Keratinocyte (primary cell): ENCODE data around the gene RAB29. TPM values are rescaled to one million over a fixed set of nuclear protein-coding genes. Genes with fewer than 3 reads are reported as not detected.

Experiments
- DNase-seq: peaks from one replicate; pipeline ENCODE4 v3.0.0-alpha.2; 2011; ENCODE audit warnings: low read depth, missing footprints, low spot score
- FAIRE-seq: peaks from 2 replicates; lab custom pipeline; 2011; peaks lifted over from hg19 to GRCh38; lab: Jason Lieb, UNC
- H2AFZ ChIP-seq: 2 replicates; pipeline ENCODE4 v1.6.0; 2012; ENCODE audit warnings: low read length, control low read depth, inconsistent platforms; ENCODE audit not compliant: control insufficient read depth
- H3K27ac ChIP-seq: 2 replicates; pipeline ENCODE4 v1.5.1; 2011; ENCODE audit warnings: low read length; ENCODE audit not compliant: control insufficient read depth, insufficient read depth
- H3K27me3 ChIP-seq: 3 replicates; pipeline ENCODE4 v1.6.0; 2011; ENCODE audit warnings: low read length; ENCODE audit not compliant: control insufficient read depth, insufficient read depth; ENCODE audit errors: extremely low read depth
- H3K36me3 ChIP-seq, 2 experiments: 2 replicates in 1 of 2; 3 replicates in 1 of 2; pipeline ENCODE4 v1.5.1; 2011; ENCODE audit warnings: low read length in 2 of 2, mild to moderate bottlenecking in 1 of 2; ENCODE audit not compliant: control insufficient read depth in 2 of 2, insufficient read depth in 2 of 2; ENCODE audit errors: extremely low read depth in 1 of 2
- H3K4me1 ChIP-seq: 3 replicates; pipeline ENCODE4 v1.5.1; 2011; ENCODE audit warnings: low read length; ENCODE audit not compliant: control insufficient read depth, insufficient read depth; ENCODE audit errors: extremely low read depth
- H3K4me2 ChIP-seq: 3 replicates; pipeline ENCODE4 v1.6.0; 2011; ENCODE audit warnings: low read depth, low read length; ENCODE audit not compliant: control insufficient read depth, insufficient read depth; ENCODE audit errors: extremely low read depth
- H3K4me3 ChIP-seq, 3 experiments: fragments of 200-600 bp in 1 of 3; sonication (generic) in 1 of 3; 2 replicates in 2 of 3; 3 replicates in 1 of 3; pipeline ENCODE4 v1.5.1; 2011 to 2016; ENCODE audit warnings: low read length in 3 of 3, mild to moderate bottlenecking in 3 of 3, control low read depth in 2 of 3, inconsistent platforms in 1 of 3, low read depth in 1 of 3, mixed read lengths in 1 of 3, mixed run types in 1 of 3, moderate library complexity in 1 of 3; ENCODE audit not compliant: control insufficient read depth in 2 of 3, insufficient read depth in 2 of 3; ENCODE audit errors: extremely low read depth in 1 of 3
- H3K79me2 ChIP-seq: 2 replicates; pipeline ENCODE4 v1.6.0; 2012; ENCODE audit warnings: low read length; ENCODE audit not compliant: control insufficient read depth, insufficient read depth
- H3K9ac ChIP-seq: 3 replicates; pipeline ENCODE4 v1.6.0; 2011; ENCODE audit warnings: low read length; ENCODE audit not compliant: control insufficient read depth, insufficient read depth; ENCODE audit errors: extremely low read depth
- H3K9me1 ChIP-seq: 3 replicates; pipeline ENCODE4 v1.6.0; 2011; ENCODE audit warnings: low read length; ENCODE audit not compliant: control insufficient read depth, insufficient read depth; ENCODE audit errors: extremely low read depth
- H3K9me3 ChIP-seq: 2 replicates; pipeline ENCODE4 v1.5.1; 2012; ENCODE audit warnings: low read depth, low read length; ENCODE audit not compliant: control insufficient read depth
- H4K20me1 ChIP-seq: 3 replicates; pipeline ENCODE4 v1.6.0; 2011; ENCODE audit warnings: low read length; ENCODE audit not compliant: control insufficient read depth, insufficient read depth; ENCODE audit errors: extremely low read depth
- CTCF ChIP-seq, 3 experiments: IDR thresholded peaks in 1 of 3; conservative IDR thresholded peaks in 1 of 3; optimal IDR thresholded peaks in 1 of 3; 2 replicates in 2 of 3; 3 replicates in 1 of 3; pipeline versions ENCODE3 to v1.5.1; 2011; ENCODE audit warnings: low read length in 3 of 3, mild to moderate bottlenecking in 3 of 3, moderate library complexity in 2 of 3, control low read depth in 1 of 3, inconsistent platforms in 1 of 3; ENCODE audit not compliant: insufficient read depth in 2 of 3; ENCODE audit errors: extremely low read depth in 1 of 3
- EZH2 ChIP-seq: IDR thresholded peaks from one replicate; pipeline ENCODE4 v1.6.1; 2012; ENCODE audit warnings: inconsistent platforms, mild to moderate bottlenecking, low read length, moderate library complexity
- dilution Hi-C: fragments of 300-500 bp; cut with MboI; formaldehyde crosslinking; loops from one replicate; pipeline ENCODE4 v1.7.0; 2020; ENCODE audit warnings: low sequenced_read_pairs; ENCODE audit not compliant: extremely low pct_ligation_motif_present
- polyA plus RNA-seq, 5 experiments: library from polyadenylated mRNA; depleted of rRNA in 3 of 5; stranded (reverse) in 3 of 5; stranded (forward) in 1 of 5; unstranded in 1 of 5; fragments of >200 nt; gene quantifications; 1 replicate in 1 of 5; 2 replicates in 3 of 5; 3 replicates in 1 of 5; pipeline versions ENCODE4 v1.2.1 to v1.2.3, GENCODE V29; 2011 to 2012; ENCODE audit warnings: missing spikeins in 2 of 5, low read depth in 1 of 5, low replicate concordance in 1 of 5

Gene RAB29
- polyA plus RNA-seq, 1 donor (not counting 4 experiments of a cell fraction or from before 2014, with no cell fraction given), result 26.7 TPM

GRCh38 chr1:205748403-205749233 lies 26.7 kb downstream of the RAB29 start:
- dilution Hi-C loops, result no loop called here
- H3K9ac ChIP-seq, result peak overlapping the region; percentile 97
- peak overlapping the region; percentile 96 for H3K27ac ChIP-seq
- peak overlapping the region; percentile 64 to 100 (median 99) for H3K4me3 ChIP-seq
- peak overlapping the region; percentile 100 for H3K4me2 ChIP-seq
- TF ChIP-seq CTCF (optimal IDR thresholded peaks at IDR 0.05 in 1 of 3, IDR thresholded peaks at IDR 0.05 in 1 of 3, conservative IDR thresholded peaks at IDR 0.05 in 1 of 3; ENCODE audit: extremely low read depth in 1 of 3, insufficient read depth in 2 of 3, low read length in 3 of 3), result no peak
- no peak for TF ChIP-seq EZH2
- no peaks in the 10 kb centered on the region for H3K27me3 ChIP-seq
- H3K9me3 ChIP-seq, result no peaks in the 10 kb centered on the region
- peaks cover 56% of the 10 kb centered on the region for H3K79me2 ChIP-seq
- no peak for DNase-seq
- no peaks in the 10 kb centered on the region for H3K9me1 ChIP-seq
- peaks cover 14% of the 10 kb centered on the region for H4K20me1 ChIP-seq
- peaks cover 0 to 7% of the 10 kb centered on the region in 2 experiments for H3K36me3 ChIP-seq
- peak overlapping the region; percentile 82 for H2AFZ ChIP-seq
- H3K4me1 ChIP-seq, result peaks cover 20% of the 10 kb centered on the region
- FAIRE-seq, result peak; percentile 9

DNA sequence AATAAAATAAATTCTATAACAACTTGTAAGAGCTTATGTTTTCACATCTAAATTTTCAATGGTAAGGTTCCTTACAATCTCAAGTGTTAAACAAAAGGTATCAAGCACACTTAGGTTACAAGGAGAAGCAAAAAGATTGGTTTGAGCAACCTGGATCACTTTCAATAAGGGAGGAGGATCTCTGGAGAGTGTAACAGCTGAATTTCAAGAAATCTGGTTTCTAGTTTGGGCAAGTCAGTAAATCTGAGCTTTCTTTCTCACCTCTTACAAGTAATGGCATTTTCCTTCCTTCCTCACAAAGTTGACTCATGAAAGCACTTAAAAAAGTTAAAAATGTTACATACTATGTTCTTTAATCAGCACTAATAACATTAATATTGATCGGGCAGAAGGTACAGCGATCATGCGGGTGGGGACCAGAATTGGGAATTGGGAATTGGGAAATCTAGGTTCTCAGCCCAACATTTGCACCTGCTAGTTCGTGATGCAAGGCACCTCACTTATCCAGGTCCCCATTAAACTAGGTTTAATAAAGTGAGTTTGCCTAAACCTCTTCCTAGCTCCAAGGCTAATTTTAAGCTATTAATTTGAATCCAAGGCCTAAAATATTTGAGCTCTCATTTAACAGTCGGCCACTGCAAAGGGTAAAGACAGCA lies 28.4 kb downstream of the RAB29 start:
- H3K36me3 ChIP-seq, result peaks cover 0 to 7% of the 10 kb centered on the region in 2 experiments
- H3K4me2 ChIP-seq, result peak overlapping the region; percentile 100
- TF ChIP-seq EZH2 (no peak), CTCF (optimal IDR thresholded peaks at IDR 0.05 in 1 of 3, IDR thresholded peaks at IDR 0.05 in 1 of 3, conservative IDR thresholded peaks at IDR 0.05 in 1 of 3; ENCODE audit: extremely low read depth in 1 of 3, insufficient read depth in 2 of 3, low read length in 3 of 3) (no peak)
- H3K9me3 ChIP-seq, result no peaks in the 10 kb centered on the region
- H3K27me3 ChIP-seq, result no peaks in the 10 kb centered on the region
- H3K9me1 ChIP-seq, result no peaks in the 10 kb centered on the region
- no peak overlapping the region for H3K9ac ChIP-seq
- FAIRE-seq, result no peak
- dilution Hi-C loops, result no loop called here
- H4K20me1 ChIP-seq, result peaks cover 14% of the 10 kb centered on the region
- no peak overlapping the region for H2AFZ ChIP-seq
- peaks cover 71% of the 10 kb centered on the region for H3K79me2 ChIP-seq
- H3K27ac ChIP-seq, result peak overlapping the region; percentile 1
- peaks cover 20% of the 10 kb centered on the region for H3K4me1 ChIP-seq
- DNase-seq, result no peak
- peak overlapping the region in 2 of 3 experiments; percentile 55 to 100 for H3K4me3 ChIP-seq
